Natural killer cell treated with Interleukin-12 subunit alpha and Interleukin-12 subunit beta and Interleukin-15 and Interleukin-18, amount 100 ng/mL, for 72 hours (primary cell): ENCODE measurements around the gene HIP1. TPM values are rescaled to one million over a fixed set of nuclear protein-coding genes. Genes with fewer than 3 reads are reported as not detected.
"Not testable (repeated sequence)": the region's sequence is repeated elsewhere in the genome, so short reads cannot be mapped to it uniquely, and the experiment has no call there.

Source experiments
- ATAC-seq, 2 donors: fragments of 150-1000 bp; cut with Tn5 transposase in 1 of 2; sonication (Bioruptor Pico), chemical (Tn5 transposase) in 1 of 2; 2 replicates each; pipeline ENCODE4 v1.10.0; 2021
- DNase-seq: peaks from one replicate; pipeline ENCODE4 v3.0.0; 2022; ENCODE audit warnings: low spot score
- H3K27ac Mint-ChIP-seq, 2 donors: 1 replicate in 1 of 2; 2 replicates in 1 of 2; pipeline ENCODE4 v1.8.0; 2022; ENCODE audit warnings: mixed read lengths in 2 of 2, mild to moderate bottlenecking in 1 of 2, moderate library complexity in 1 of 2
- H3K27me3 Mint-ChIP-seq, 2 donors: 1 replicate in 1 of 2; 2 replicates in 1 of 2; pipeline ENCODE4 v1.8.0; 2022; ENCODE audit warnings: mixed read lengths in 2 of 2
- H3K36me3 Mint-ChIP-seq: one replicate; pipeline ENCODE4 v1.8.0; 2022; ENCODE audit warnings: mixed read lengths
- H3K4me1 Mint-ChIP-seq, 2 donors: 1 replicate in 1 of 2; 2 replicates in 1 of 2; pipeline ENCODE4 v1.8.0; 2022; ENCODE audit warnings: low read depth in 2 of 2, mixed read lengths in 2 of 2, mild to moderate bottlenecking in 1 of 2
- H3K4me3 Mint-ChIP-seq: one replicate; pipeline ENCODE4 v1.8.0; 2022; ENCODE audit warnings: mixed read lengths
- H3K9me3 Mint-ChIP-seq: 2 replicates; pipeline ENCODE4 v1.8.0; 2022; ENCODE audit warnings: mixed read lengths
- total RNA-seq, 2 donors: library from RNA; stranded (reverse); gene quantifications; one replicate each; pipeline ENCODE4 v1.2.3, GENCODE V29; 2022

HIP1 gene
- total RNA-seq, 2 donors from 2014 or later = 13.5 to 22.0 TPM

DNA sequence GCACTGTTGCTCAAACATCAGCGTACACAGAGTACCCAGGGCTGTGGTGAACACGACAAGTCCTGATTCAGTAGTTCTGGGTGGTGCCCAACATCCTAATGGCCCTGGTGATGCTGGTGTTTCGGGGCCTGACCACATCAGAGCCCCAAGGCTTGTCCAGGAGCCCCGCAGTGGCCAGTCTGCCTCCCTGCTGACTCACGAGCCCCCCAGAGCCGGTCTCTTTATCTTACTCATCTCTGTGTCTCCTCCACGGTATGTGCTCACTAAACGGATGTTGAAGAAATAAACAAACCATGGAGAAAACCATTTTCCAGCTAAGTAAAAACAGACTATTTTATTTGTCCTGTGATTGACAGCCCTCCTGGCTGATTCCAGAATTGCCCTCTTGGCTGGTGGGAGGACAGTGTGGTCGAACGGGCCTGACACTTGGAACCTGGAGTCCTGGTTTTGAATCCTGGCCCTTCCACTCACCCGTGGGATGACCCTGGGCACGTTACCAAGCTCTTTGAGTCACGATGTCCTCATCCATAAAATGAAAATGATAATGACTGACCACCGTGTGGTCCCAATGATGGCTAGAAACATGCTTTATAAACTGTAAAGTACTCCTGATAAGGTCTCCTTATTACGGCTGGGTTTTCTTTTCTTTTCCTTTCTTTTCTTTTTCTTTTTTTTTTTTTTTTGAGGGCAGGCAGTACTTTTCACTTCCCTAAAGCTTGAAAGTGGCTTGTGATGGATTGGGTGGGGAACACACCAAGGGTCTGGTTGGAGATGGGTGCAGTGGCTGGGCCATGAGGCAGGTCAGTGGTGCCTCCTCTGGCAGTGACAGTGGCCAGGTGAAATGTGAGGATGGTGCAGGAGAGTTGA, 5.7 kb downstream of the HIP1 start:
- Mint-ChIP-seq H3K36me3 (no peaks in the 10 kb centered on the region), H3K4me1 (peaks cover 43 to 51% of the 10 kb centered on the region in 2 donors), H3K4me3 (peak overlapping the region; percentile 70), H3K9me3 (no peaks in the 10 kb centered on the region), H3K27ac (peak overlapping the region; percentile 74 to 77), H3K27me3 (peaks cover 0 to 25% of the 10 kb centered on the region in 2 donors)
- ATAC-seq (peak; percentile 53 to 56), DNase-seq (no peak)

DNA sequence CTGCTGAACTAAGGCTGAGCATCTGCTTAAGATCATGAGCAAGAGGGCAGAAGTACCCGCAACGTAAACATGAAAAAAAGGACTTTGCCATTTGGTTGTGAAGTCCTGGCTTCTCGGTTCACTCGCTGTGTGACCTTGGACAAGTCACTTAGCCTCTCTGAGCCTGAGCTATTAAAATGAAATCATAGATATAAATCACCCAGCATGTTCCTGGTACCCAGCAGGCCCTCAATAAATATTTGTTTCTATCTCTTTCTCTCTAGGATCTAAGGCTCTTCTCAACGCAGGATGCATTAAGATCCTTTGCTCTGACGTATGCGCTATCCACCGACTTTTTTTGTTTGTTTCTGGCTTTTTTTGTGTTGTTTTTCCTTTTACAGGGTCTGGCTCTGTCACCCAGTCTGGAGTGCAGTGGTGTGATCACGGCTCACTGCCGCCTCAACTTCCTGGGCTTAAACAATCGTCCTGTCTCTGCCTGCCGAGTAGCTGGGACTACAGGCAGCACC, 6.7 kb downstream of the HIP1 start:
- no peaks in the 10 kb centered on the region for H3K9me3 Mint-ChIP-seq
- ATAC-seq (no peak), DNase-seq (no peak)
- no peaks in the 10 kb centered on the region for H3K36me3 Mint-ChIP-seq
- peaks cover 0 to 25% of the 10 kb centered on the region in 2 donors for H3K27me3 Mint-ChIP-seq
- peaks cover 48 to 52% of the 10 kb centered on the region in 2 donors for H3K4me1 Mint-ChIP-seq
- H3K4me3 Mint-ChIP-seq = peak overlapping the region; percentile 70
- H3K27ac Mint-ChIP-seq = peak overlapping the region; percentile 74 to 77

DNA sequence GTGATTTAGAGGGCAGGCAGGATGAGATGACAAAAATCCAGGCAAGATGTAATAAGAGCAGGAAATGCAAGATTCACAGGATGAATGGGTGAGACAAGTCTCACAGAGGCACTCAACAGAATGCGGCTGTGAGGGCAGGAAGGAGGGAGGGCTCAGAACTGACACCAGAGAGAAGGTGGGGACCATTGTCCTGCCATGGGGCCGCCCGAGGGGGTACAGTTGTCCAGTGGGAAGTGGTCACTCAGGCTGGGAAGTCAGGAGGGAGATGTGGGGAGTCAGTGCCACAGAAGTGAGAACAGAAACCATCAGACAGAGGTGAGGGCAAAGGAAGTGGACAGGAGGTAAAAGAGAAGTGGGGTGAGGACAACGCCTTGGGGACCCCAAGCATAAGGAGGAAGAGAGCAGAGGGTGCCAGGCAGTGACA, 8.9 kb downstream of the HIP1 start:
- ATAC-seq (peak; percentile 34 to 52), DNase-seq (peak; percentile 66)
- peaks cover 48 to 49% of the 10 kb centered on the region in 2 donors for H3K4me1 Mint-ChIP-seq
- peak overlapping the region; percentile 10 to 69 for H3K27ac Mint-ChIP-seq
- peaks cover 0 to 24% of the 10 kb centered on the region in 2 donors for H3K27me3 Mint-ChIP-seq
- no peaks in the 10 kb centered on the region for H3K9me3 Mint-ChIP-seq
- peak overlapping the region; percentile 96 for H3K4me3 Mint-ChIP-seq
- no peaks in the 10 kb centered on the region for H3K36me3 Mint-ChIP-seq

DNA sequence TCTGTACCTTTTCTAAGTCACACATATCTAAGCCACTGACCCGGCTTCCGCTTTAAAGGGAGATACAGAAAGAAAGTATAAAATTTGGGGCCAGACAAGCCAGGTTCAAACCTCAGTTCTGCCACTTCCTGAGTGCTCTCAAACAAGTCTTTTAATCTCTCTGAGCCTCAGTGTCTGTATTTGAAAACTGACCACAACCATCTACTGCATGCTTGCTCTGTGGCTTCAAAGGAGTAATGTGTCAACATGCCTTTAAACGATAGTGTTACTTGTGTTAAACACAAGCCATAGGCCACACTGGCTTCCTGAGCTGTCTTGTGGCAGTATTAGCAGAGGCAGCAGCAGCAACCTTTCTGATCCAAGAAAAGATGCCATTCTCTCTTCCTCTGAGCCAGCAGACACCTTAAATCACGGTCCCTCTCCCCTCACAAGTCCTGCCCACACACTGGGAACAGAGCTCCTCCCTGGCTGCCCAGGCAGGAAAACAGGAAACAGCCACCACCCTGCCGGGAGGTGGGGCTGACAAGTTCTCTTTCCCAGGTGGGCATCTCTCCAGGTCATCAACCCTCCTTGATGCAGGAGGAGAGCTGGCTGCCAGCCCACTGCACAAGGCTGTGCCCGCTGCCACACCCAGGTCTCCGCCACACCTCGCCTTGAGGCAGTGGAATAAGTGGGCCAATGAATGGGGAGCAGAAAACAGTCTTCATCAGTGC, 10.7 kb downstream of the HIP1 start:
- peak overlapping the region; percentile 48 to 79 for H3K27ac Mint-ChIP-seq
- H3K27me3 Mint-ChIP-seq = peaks cover 0 to 19% of the 10 kb centered on the region in 2 donors
- H3K9me3 Mint-ChIP-seq = no peaks in the 10 kb centered on the region
- peak; percentile 82 for DNase-seq
- H3K4me1 Mint-ChIP-seq = peaks cover 42 to 47% of the 10 kb centered on the region in 2 donors
- peak; percentile 91 to 93 for ATAC-seq
- H3K4me3 Mint-ChIP-seq = peak overlapping the region; percentile 80
- H3K36me3 Mint-ChIP-seq = no peaks in the 10 kb centered on the region

DNA sequence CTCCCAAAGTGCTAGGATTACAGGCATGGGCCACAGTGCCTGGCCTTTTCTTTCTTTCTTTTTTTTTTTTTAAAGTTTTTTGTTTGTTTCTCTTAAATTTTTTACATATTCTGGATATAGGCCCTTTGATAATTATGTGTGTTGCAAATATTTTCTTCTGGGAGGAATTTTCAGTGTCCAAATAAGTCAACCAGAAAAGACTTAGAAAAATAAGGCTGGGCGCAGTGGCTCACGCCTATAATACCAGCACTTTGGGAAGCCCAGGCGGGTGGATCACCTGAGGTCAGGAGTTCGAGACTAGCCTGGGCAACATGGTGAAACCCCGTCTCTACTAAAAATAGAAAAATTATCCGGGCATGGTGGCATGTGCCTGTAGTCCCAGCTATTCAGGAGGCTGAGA, 11.4 kb downstream of the HIP1 start:
- not testable (repeated sequence) for H3K9me3 Mint-ChIP-seq, ATAC-seq, H3K36me3 Mint-ChIP-seq
- peak; percentile 32 for DNase-seq
- H3K4me1 Mint-ChIP-seq = peaks cover 35 to 40% of the 10 kb centered on the region in 2 donors
- peak overlapping the region; percentile 48 to 79 for H3K27ac Mint-ChIP-seq
- H3K4me3 Mint-ChIP-seq = peak overlapping the region; percentile 80
- H3K27me3 Mint-ChIP-seq = peaks cover 0 to 14% of the 10 kb centered on the region in 2 donors

DNA sequence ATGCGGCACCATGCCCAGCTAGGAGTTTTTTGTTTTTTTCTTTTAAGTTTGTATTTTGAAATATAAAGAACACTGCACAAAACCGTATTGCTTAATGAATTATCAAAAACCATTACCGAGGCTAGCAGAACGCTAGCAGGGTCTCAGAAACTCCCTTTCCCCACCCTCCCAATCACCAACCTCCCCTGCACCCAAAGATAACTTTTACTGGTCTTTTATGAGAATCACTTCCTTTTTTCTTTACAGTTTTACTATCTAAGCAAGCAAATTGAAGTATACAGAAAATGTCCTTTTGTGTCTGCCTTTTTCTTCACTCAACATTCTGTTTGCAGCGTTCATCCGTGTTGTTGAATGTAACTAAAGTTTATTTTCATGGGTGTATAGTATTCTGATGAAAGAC, 13.4 kb downstream of the HIP1 start:
- Mint-ChIP-seq H3K36me3 (no peaks in the 10 kb centered on the region), H3K27me3 (peaks cover 0 to 8% of the 10 kb centered on the region in 2 donors), H3K9me3 (no peaks in the 10 kb centered on the region), H3K4me3 (no peak overlapping the region), H3K27ac (no peak overlapping the region), H3K4me1 (peaks cover 26 to 30% of the 10 kb centered on the region in 2 donors)
- ATAC-seq = no peak
- no peak for DNase-seq

GRCh38 chr7:75723444-75723843, 15.3 kb downstream of the HIP1 start:
- H3K27me3 Mint-ChIP-seq = peaks cover 0 to 4% of the 10 kb centered on the region in 2 donors
- no peak overlapping the region for H3K4me3 Mint-ChIP-seq
- no peak overlapping the region for H3K27ac Mint-ChIP-seq
- no peaks in the 10 kb centered on the region for H3K36me3 Mint-ChIP-seq
- no peak for DNase-seq
- peaks cover 9 to 16% of the 10 kb centered on the region in 2 donors for H3K4me1 Mint-ChIP-seq
- H3K9me3 Mint-ChIP-seq = no peaks in the 10 kb centered on the region
- no peak for ATAC-seq

DNA sequence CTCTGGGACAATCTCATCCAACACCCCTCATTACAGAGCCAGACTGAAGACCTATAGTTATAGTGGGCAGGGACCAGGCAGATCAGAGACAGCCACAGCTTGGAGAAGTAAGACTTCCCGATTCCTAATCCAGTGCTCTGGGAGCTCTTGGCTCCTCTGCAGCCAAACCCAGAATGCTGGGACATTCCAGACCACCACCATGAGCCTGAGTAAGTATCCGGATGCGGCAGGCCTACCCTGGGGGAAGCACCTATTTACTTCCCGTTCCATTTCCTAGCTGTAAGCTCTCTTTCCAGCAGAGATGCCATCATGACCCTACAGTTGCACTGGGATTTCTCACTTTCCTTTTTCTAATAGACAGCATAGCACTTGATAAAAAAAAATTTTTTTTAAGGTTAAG, 16.4 kb downstream of the HIP1 start:
- Mint-ChIP-seq H3K9me3 (no peaks in the 10 kb centered on the region), H3K4me1 (peaks cover 0 to 6% of the 10 kb centered on the region in 2 donors), H3K27ac (no peak overlapping the region), H3K27me3 (peaks cover 0 to 4% of the 10 kb centered on the region in 2 donors), H3K36me3 (no peaks in the 10 kb centered on the region), H3K4me3 (no peak overlapping the region)
- no peak for DNase-seq
- ATAC-seq = no peak

DNA sequence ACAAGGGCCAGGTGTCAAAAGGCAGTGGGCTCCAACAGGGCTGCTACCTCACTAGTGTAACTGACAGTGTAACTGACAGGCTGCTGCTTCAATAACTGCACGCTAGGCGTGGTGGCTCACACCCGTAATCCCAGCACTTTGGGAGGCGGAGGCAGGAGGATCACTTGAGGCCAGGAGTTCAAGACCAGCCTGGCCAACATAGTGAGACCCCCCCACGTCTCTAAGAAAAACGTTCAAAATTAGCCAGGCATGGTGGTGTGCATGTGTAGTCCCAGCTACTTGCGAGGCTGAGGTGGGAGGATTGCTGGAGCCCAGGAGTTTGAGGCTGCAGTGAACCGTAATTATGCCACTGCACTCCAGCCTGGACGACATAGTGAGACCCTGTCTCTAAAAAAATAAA, 16.8 kb downstream of the HIP1 start:
- not testable (repeated sequence) for H3K36me3 Mint-ChIP-seq, DNase-seq, H3K27ac Mint-ChIP-seq, H3K4me1 Mint-ChIP-seq, H3K4me3 Mint-ChIP-seq, H3K9me3 Mint-ChIP-seq, H3K27me3 Mint-ChIP-seq, ATAC-seq

GRCh38 chr7:75721426-75721825, 17.3 kb downstream of the HIP1 start:
- no peak for ATAC-seq
- Mint-ChIP-seq H3K36me3 (no peaks in the 10 kb centered on the region), H3K4me1 (peaks cover 0 to 8% of the 10 kb centered on the region in 2 donors), H3K9me3 (no peaks in the 10 kb centered on the region), H3K27ac (no peak overlapping the region), H3K27me3 (peaks cover 0 to 4% of the 10 kb centered on the region in 2 donors), H3K4me3 (no peak overlapping the region)
- DNase-seq = no peak

- Mint-ChIP-seq H3K27me3 (peaks cover 0 to 2% of the 10 kb centered on the region in 2 donors), H3K36me3 (no peaks in the 10 kb centered on the region), H3K4me3 (no peak overlapping the region), H3K27ac (no peak overlapping the region), H3K4me1 (peaks cover 0 to 5% of the 10 kb centered on the region in 2 donors), H3K9me3 (no peaks in the 10 kb centered on the region)
- no peak for DNase-seq
- no peak for ATAC-seq
These were observed 19.1 kb downstream of the HIP1 start for GRCh38 chr7:75719626-75720025.

DNA sequence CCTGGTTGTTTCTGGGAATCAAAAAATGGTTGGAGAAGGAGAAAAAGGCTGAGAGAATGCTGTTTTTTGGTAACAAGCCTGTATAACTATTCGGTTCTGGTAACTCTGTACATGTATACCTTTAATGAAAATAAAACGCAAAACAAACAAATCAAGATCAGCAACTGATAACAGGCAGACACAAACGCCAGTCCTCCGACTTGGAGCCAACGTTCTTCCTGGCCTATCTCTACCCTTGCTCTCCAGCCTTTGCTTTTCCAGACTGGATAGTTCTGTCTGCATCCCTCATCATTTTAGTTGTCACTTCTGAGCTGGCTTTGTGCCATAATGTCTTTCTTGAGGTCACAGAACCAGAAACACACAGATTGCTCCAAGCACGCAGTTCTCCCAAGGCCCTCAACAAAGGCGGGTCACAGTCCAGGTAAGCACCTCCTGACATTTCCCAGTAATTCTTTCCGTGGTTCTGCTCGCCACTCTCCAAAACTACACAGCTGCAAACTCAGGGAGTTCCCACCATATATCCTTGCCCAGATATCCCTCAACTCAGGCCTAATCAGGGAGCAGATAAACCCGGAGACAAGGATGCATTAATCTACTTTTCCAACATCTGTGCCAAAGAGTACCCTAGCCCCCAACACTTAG, 20.2 kb downstream of the HIP1 start:
- Mint-ChIP-seq H3K4me3 (no peak overlapping the region), H3K27me3 (peaks cover 0 to 2% of the 10 kb centered on the region in 2 donors), H3K36me3 (no peaks in the 10 kb centered on the region), H3K9me3 (no peaks in the 10 kb centered on the region), H3K27ac (no peak overlapping the region), H3K4me1 (peaks cover 0 to 2% of the 10 kb centered on the region in 2 donors)
- DNase-seq (no peak), ATAC-seq (no peak)

GRCh38 chr7:75717746-75718145, 21.0 kb downstream of the HIP1 start:
- not testable (repeated sequence) for H3K27ac Mint-ChIP-seq, H3K36me3 Mint-ChIP-seq, H3K9me3 Mint-ChIP-seq, DNase-seq, H3K4me1 Mint-ChIP-seq, H3K4me3 Mint-ChIP-seq, ATAC-seq, H3K27me3 Mint-ChIP-seq
